Stimulated activated CD8-positive, alpha-beta memory T cell treated with anti-CD3 and anti-CD28 coated beads, Interleukin-2, amount 100 ng/mL, for 1 hour (primary cell): ENCODE measurements around the gene PHLPP1.

ENCODE experiments used
- DNase-seq, 2 donors: peaks; one replicate each; pipeline ENCODE4 v3.0.0-alpha.2; 2020; ENCODE audit warnings: low read depth in 2 of 2

Gene PHLPP1

GRCh38 chr18:63002305-63002704, 287.0 kb downstream of the PHLPP1 start:
- DNase-seq = no peak

GRCh38 chr18:63002803-63003445, 287.6 kb downstream of the PHLPP1 start:
- DNase-seq = no peak

DNA sequence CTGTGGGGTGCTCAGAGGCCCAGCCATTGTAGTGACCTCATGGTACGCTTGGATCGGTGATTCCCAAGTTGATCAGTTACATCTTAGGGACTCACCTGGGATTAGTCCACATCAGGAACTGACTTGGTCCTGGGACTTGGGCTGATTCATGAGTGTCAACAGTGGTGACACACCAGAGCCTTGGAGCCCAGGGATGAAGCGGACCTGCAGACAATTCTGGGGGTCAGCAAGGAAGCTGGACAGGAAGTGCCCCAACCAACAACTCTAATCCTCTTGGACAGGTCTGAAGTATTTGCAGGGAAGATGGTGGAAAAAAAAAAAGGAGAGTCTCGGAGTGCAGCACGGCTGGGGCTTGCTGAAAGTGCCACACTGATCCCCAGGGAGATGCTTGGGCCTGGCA, 288.6 kb downstream of the PHLPP1 start:
- no peak for DNase-seq

- DNase-seq = no peak
Measured at GRCh38 chr18:63004466-63005089, 289.2 kb downstream of the PHLPP1 start.

DNA sequence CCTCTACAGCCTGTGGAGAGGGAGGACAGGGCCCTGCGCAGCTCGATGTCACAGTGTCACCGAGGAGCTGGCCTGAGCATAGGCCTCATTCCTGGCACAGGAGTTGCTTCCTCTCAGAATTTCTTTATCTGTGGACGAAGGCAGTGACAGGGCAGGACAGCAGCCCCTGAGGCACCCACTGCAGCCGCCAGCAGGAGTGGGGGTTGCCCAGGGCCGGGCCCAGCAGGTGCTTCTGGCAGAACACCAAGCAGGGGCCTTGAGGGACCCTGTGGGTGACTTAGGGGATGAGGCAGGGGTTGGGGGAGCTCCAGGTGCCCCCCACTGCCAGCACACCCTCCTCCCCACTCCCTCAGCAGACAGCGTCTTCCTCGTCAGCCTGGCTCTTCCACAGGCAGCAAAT, 290.0 kb downstream of the PHLPP1 start:
- DNase-seq = no peak

DNA sequence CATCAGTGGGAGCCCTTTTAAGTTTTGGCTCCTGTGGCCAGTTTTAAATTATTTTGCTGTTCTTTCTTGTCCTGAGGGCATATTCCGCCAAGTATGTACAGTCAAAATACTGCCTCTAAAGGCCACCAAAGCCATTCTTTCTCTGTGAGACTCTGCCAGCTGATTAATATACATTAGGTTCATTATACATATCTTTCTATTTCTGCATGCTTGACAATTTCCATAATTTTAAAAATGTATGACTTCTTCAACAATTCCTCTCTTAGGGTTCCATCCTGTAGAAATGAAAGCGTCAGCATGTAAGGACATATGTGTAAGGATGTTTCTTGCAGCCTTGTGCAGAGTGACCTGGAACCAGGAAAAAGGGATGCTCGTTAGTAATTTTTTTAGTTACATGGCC, 291.9 kb downstream of the PHLPP1 start:
- no peak for DNase-seq

DNA sequence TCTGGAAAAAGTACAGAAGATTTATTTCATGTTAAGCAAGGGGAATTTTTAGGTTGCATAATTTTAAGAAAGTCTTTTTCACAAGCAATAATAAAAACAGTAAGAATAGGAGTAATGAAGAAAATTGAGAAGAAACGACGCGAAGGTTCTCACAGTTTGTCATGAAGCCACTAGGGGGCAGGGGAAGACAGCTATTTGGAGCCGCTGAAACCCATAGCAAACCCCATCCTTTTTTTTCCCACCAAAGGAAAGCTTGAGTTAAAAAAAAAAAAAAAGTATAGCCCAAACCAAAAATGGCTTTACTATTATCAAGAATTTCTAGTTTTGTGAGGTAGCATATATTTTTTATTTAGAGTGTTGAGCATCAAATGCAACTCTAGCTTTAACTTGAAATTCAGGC, 300.9 kb downstream of the PHLPP1 start:
- no peak for DNase-seq

DNA sequence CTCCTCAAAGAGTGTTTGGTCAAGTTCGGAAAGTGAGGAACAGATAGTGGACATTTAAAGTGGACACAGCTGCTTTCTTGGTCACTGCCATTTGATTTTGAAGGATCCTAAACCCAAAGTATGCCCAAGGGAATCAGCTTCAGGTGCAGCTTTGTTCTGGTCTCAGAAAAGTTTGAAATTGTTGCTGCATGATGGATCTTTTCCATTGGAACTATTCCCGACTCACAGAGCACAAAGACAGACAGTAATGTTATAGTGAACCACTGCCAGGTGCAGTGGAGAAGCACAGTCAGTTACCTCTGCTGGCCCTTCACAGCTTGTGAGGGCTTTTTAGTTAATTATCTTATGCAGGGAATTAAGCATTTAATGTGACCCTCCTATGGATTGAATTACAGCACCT, 301.7 kb downstream of the PHLPP1 start:
- DNase-seq = no peak

GRCh38 chr18:63017977-63018376, 302.6 kb downstream of the PHLPP1 start:
- DNase-seq = no peak

DNA sequence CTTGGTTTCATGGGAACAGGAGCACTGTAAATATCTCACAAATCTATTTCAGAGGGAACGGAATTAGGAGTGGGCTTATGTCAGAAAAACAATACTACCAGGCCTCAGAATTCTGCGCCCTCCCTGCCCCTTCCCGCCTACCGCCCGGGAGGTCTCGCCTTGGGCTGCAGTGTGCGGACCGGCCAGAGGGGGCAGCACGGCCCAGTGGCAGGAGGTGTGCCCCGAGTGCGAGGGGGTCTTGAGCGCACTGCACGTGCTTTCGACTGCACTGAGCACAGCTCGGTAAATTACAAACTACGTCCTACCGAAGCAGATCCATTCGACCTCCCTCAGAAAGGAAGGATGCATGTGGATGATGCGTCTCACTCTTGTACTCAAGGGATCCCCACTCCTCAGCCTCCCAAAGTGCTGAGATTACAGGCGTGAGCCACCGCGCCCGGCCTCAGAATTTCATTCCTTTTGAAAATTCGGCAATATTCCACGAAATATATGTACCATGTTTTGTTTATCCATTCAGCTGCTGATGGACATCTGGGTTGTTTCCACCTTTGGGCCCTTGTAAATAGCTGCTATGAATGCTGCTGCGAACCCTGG, 307.2 kb downstream of the PHLPP1 start:
- no peak for DNase-seq

DNA sequence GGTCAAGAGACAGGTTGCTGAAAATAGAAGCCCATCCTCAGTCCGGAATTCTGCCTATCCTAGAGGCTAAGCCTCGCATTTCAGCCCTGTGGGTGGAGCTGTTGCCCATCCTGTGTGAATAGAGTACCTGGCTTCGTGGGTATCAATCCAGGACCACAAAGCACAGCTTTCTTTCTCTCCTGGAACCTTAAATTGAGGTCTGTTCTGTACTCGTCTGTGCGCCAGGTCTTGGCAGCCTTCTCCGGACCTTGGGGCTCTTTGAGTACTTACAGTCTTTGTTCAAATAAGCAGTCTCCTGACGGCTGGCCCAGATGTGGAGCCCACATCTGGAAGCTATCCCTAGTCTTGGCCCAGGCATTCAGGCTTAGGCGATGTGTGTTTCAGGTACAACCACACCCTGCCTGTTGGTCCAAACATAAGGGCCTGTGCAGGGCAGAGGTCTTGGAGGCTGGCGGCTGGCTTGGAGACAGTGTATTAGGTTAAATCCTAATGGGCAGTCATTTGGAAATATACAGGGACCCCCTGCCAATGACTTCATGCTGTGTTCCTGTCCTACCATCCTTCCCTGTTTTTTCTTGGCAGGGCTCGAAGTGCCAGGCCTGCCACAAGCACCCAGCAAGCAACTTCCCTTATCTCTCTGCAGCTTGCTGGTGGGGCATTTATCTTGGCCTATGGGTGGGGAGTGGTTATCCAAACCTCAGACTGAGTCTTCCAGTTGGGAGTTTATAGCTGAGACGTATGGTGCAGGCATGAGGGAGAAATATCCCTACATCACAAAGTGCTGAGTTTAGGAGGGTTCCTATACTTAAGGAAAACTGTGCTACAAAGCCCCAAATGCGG, 310.1 kb downstream of the PHLPP1 start:
- DNase-seq = no peak

DNA sequence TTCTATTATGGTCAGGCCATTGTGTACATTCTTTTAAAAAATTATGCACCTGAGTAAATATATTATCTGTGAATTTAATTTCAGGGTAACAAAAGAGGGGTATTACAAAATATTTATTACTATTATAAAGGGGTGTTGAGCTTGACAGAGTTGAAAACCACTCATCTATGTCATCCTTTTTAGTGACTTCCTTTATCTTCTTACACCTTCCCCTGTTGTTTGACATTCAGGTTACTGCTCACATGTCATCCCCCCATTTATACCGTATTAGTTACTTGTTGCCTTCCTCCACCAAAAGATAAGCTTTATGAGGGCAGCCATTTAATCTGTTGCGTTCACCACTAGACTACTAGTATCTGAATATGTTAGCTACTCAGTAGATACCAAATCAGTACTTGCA, 313.0 kb downstream of the PHLPP1 start:
- no peak for DNase-seq
